ENCODE measurements around the gene KCMF1. TPM values are rescaled to one million over a fixed set of nuclear protein-coding genes. Genes with fewer than 3 reads are reported as not detected.

The KCMF1 gene
- total RNA-seq, 4 donors from 2014 or later = 65.0 to 89.7 (median 71.1) TPM

- no peak for TF ChIP-seq CTCF (IDR thresholded peaks at IDR 0.05; ENCODE audit: low read depth)
Observed at GRCh38 chr2:84991404-84992160, 20.6 kb downstream of the KCMF1 start.

GRCh38 chr2:84995826-84996225 lies 24.9 kb downstream of the KCMF1 start:
- TF ChIP-seq CTCF (IDR thresholded peaks at IDR 0.05; ENCODE audit: low read depth) = no peak

GRCh38 chr2:84996909-84997308 lies 25.9 kb downstream of the KCMF1 start:
- no peak for TF ChIP-seq CTCF (IDR thresholded peaks at IDR 0.05; ENCODE audit: low read depth)

GRCh38 chr2:84999553-84999955 lies 28.6 kb downstream of the KCMF1 start:
- TF ChIP-seq CTCF (IDR thresholded peaks at IDR 0.05; ENCODE audit: low read depth) = no peak

GRCh38 chr2:85001595-85001994 lies 30.6 kb downstream of the KCMF1 start:
- no peak for TF ChIP-seq CTCF (IDR thresholded peaks at IDR 0.05; ENCODE audit: low read depth)

GRCh38 chr2:85002534-85002933 lies 31.6 kb downstream of the KCMF1 start:
- no peak for TF ChIP-seq CTCF (IDR thresholded peaks at IDR 0.05; ENCODE audit: low read depth)

- TF ChIP-seq CTCF (IDR thresholded peaks at IDR 0.05; ENCODE audit: low read depth) = no peak
Observed at GRCh38 chr2:85008252-85008651, 37.3 kb downstream of the KCMF1 start.

All from subcutaneous adipose tissue (tissue), 4 donors.